Heart right ventricle (tissue), 16 donors: ENCODE measurements around the gene ZDHHC24. TPM values are rescaled to one million over a fixed set of nuclear protein-coding genes. Genes with fewer than 3 reads are reported as not detected.

Experiments
- ATAC-seq, 8 donors: fragments of 200-7000 bp; cut with Tn5 transposase; one replicate each; pipeline ENCODE4 v1.9.1; 2020; ENCODE audit warnings: mild to moderate bottlenecking in 8 of 8, moderate library complexity in 8 of 8, moderate number of reproducible peaks in 1 of 8
- DNase-seq, 2 donors: peaks; one replicate each; pipeline ENCODE4 v3.0.0-alpha.2; 2020
- H3K27ac ChIP-seq, 10 donors: fragments of 200-600 bp; sonication (generic) in 2 of 10; one replicate each; pipeline versions ENCODE4 v1.5.0 to v1.8.0; 2020 to 2022; ENCODE audit warnings: mild to moderate bottlenecking in 3 of 10
- H3K27me3 ChIP-seq, 7 donors: fragments of 200-600 bp; one replicate each; pipeline ENCODE4 v1.8.0; 2021 to 2022; ENCODE audit warnings: mild to moderate bottlenecking in 2 of 7
- H3K36me3 ChIP-seq, 9 donors: fragments of 200-600 bp; sonication (generic) in 1 of 9; one replicate each; pipeline versions ENCODE4 v1.5.0 to v1.8.0; 2020 to 2022; ENCODE audit warnings: mild to moderate bottlenecking in 2 of 9
- H3K4me1 ChIP-seq, 9 donors: fragments of 200-600 bp; sonication (generic) in 1 of 9; one replicate each; pipeline versions ENCODE4 v1.5.0 to v1.8.0; 2020 to 2022; ENCODE audit warnings: mild to moderate bottlenecking in 4 of 9
- H3K4me3 ChIP-seq, 10 donors: fragments of 200-600 bp; sonication (generic) in 2 of 10; one replicate each; pipeline versions ENCODE4 v1.5.0 to v1.8.0; 2020 to 2022; ENCODE audit warnings: mild to moderate bottlenecking in 7 of 10, moderate library complexity in 2 of 10
- H3K9me3 ChIP-seq, 11 donors: fragments of 200-600 bp in 10 of 11; sonication (generic) in 2 of 11; one replicate each; pipeline versions ENCODE4 v1.5.0 to v1.8.0; 2013 to 2022; ENCODE audit warnings: mild to moderate bottlenecking in 2 of 11, control low read depth in 1 of 11, moderate library complexity in 1 of 11
- CTCF ChIP-seq, 9 donors: fragments of 200-600 bp; sonication (generic) in 2 of 9; IDR thresholded peaks; one replicate each; pipeline versions ENCODE4 v1.5.0 to v1.8.0; 2021 to 2022; ENCODE audit warnings: antibody characterized with exemption in 9 of 9, mild to moderate bottlenecking in 5 of 9, moderate library complexity in 1 of 9
- WGBS, 2 donors: extraction: QIAGEN DNeasy Blood & Tissue Kit; methylation state at CpG; one replicate each; pipeline ENCODE4 v1.1.7; 2013; ENCODE audit warnings: inconsistent platforms in 1 of 2; 5-methylcytosine and 5-hydroxymethylcytosine counted together
- intact Hi-C, 10 donors: fragments of 100-400 bp; cut with DNase I; formaldehyde crosslinking; loops; one replicate each; pipeline versions ENCODE4 v1.11.1 to v1.14.2; 2022
- polyA plus RNA-seq, 2 donors: library from polyadenylated mRNA; stranded (reverse); fragments of 200-250 nt; gene quantifications; one replicate each; pipeline ENCODE4 v1.2.3, GENCODE V29; 2013
- total RNA-seq, 10 donors: library from RNA; stranded (reverse); fragmentation: NEBNext Ultra II Directional in 3 of 10; extraction: Animal tissue kit (Norgen Biotek cat#: 25700) in 3 of 10; gene quantifications; one replicate each; pipeline versions ENCODE4 v1.2.1 to v1.2.4, GENCODE V29; 2021 to 2023
- donor health status: Arrhythmogenic right ventricular cardiomyopathy.
- donor health status: ischemic (EF 13 %, LVEDD 7.1; RV severe dilation, severe dysfunction).
- donor health status: healthy with polysubstance abuse.
- donor health status: DM: no; HTN: yes; CAD: no.
- donor health status: DM: no; HTN: no; CAD: no.
- donor health status: ischemic (EF 25% LVEDD 6.9; RV normal size, moderate dysfunction).
- donor health status: ischemic (EF 25% LVEDD 5.7; RV mildly dilated, moderate dysfunction).
- donor health status: healthy.
- donor health status: DM: yes; HTN: yes; CAD: no.
- donor health status: Ischemic cardiomyopathy.
- donor health status: ischemic (EF 35%, LVEDD 5.7; RV mildly dilated, moderate dysfunction).
- donor health status: nonischemic (EF 11% LVEDD 7.7; RV severe dilation, severe dysfunction).
- donor health status: DM: yes; HTN: yes; CAD: no.
- donor health status: PGD.
- donor health status: ischemic (EF 29% LVEDD 5.4; RV normal size, mild dysfunction).
- donor health status: nonischemic (EF 23%, LVEDD 6.1; RV moderate dilation, normal function).

ZDHHC24 gene
- total and polyA plus RNA-seq, 12 donors, result 4.6 to 8.4 (median 5.8) TPM

- WGBS, 2 donors, result 4 to 5% methylated on average over 75 to 77 of the region's 77 CpGs
Measured at GRCh38 chr11:66568124-66568916, 22.5 kb upstream of the ZDHHC24 start, which contains the start of gene CTSF. Gene CTSF (minus strand): TSS chr11:66568606. CDS start chr11:66568486, 120 bp downstream.

GRCh38 chr11:66567787-66568123 lies 21.9 kb upstream of the ZDHHC24 start:
- peaks cover 3 to 14% (median 13%) of the 10 kb centered on the region in 9 donors for H3K4me1 ChIP-seq
- intact Hi-C loops, result loop anchor here in 1 of 10 donors (2.0 kb wide), 1 partner anchor 21 kb away; the partner anchor contains the start of genes ACTN3 and ZDHHC24
- peaks cover 0 to 22% (median 0%) of the 10 kb centered on the region in 7 donors for H3K27me3 ChIP-seq
- H3K9me3 ChIP-seq, result no peaks in the 10 kb centered on the region
- no peak for TF ChIP-seq CTCF (IDR thresholded peaks at IDR 0.05)
- H3K4me3 ChIP-seq, result peak overlapping the region; percentile 41 to 94 (median 70)
- peaks cover 0 to 26% (median 0%) of the 10 kb centered on the region in 9 donors for H3K36me3 ChIP-seq
- ATAC-seq (peak in 2 of 8 donors; percentile 4 to 16), DNase-seq (no peak)
- WGBS, 2 donors, result 50 to 55% methylated on average over 13 to 15 of the region's 15 CpGs
- H3K27ac ChIP-seq, result peak overlapping the region in 4 of 10 donors; percentile 17 to 61 (median 51)

More at GRCh38 chr11:66568124-66568916, 22.5 kb upstream of the ZDHHC24 start, which contains the start of gene CTSF:
- Histone ChIP-seq H3K36me3 (peaks cover 0 to 24% (median 0%) of the 10 kb centered on the region in 9 donors), H3K27me3 (peaks cover 0 to 22% (median 0%) of the 10 kb centered on the region in 7 donors), H3K27ac (peak within 1 kb of the TSS in 7 of 10 donors; percentile 17 to 61 (median 50)), H3K9me3 (no peaks in the 10 kb centered on the region), H3K4me3 (peak within 1 kb of the TSS; percentile 41 to 94 (median 70)), H3K4me1 (peaks cover 3 to 14% (median 13%) of the 10 kb centered on the region in 9 donors)
- no peak for TF ChIP-seq CTCF (IDR thresholded peaks at IDR 0.05)
- DNase-seq (peak; percentile 85 to 91), ATAC-seq (peak; percentile 89 to 98 (median 96))
- intact Hi-C loops, result loop anchor here in 1 of 10 donors (2.0 kb wide), 1 partner anchor 22 kb away; the partner anchor contains the start of genes ACTN3 and ZDHHC24

GRCh38 chr11:66566221-66566620 lies 20.4 kb upstream of the ZDHHC24 start:
- TF ChIP-seq CTCF (IDR thresholded peaks at IDR 0.05), result no peak
- WGBS, 2 donors, result 93 to 96% methylated on average over 8 of the region's 8 CpGs

GRCh38 chr11:66564984-66565383 lies 19.1 kb upstream of the ZDHHC24 start:
- Histone ChIP-seq H3K9me3 (no peaks in the 10 kb centered on the region), H3K27me3 (peaks cover 0 to 22% (median 0%) of the 10 kb centered on the region in 7 donors), H3K27ac (no peak overlapping the region), H3K4me1 (peaks cover 3 to 14% (median 13%) of the 10 kb centered on the region in 9 donors), H3K4me3 (no peak overlapping the region), H3K36me3 (peaks cover 0 to 32% (median 0%) of the 10 kb centered on the region in 9 donors)
- intact Hi-C loops, result no loop called here
- TF ChIP-seq CTCF (IDR thresholded peaks at IDR 0.05), result no peak
- 85 to 89% methylated on average over 5 of the region's 5 CpGs for WGBS, 2 donors
- ATAC-seq (no peak), DNase-seq (no peak)

More at GRCh38 chr11:66566221-66566620, 20.4 kb upstream of the ZDHHC24 start:
- intact Hi-C loops, result no loop called here
- no peak for ATAC-seq
- peaks cover 0 to 32% (median 0%) of the 10 kb centered on the region in 9 donors for H3K36me3 ChIP-seq
- H3K4me3 ChIP-seq, result no peak overlapping the region
- H3K27me3 ChIP-seq, result peaks cover 0 to 22% (median 0%) of the 10 kb centered on the region in 7 donors
- H3K9me3 ChIP-seq, result no peaks in the 10 kb centered on the region
- no peak overlapping the region for H3K27ac ChIP-seq
- DNase-seq, result no peak
- peaks cover 3 to 14% (median 13%) of the 10 kb centered on the region in 9 donors for H3K4me1 ChIP-seq
